H9 (cell line): ENCODE results near the gene PPM1H. TPM values are rescaled to one million over a fixed set of nuclear protein-coding genes. Genes with fewer than 3 reads are reported as not detected.

Experiments
- DNase-seq: peaks from one replicate; pipeline ENCODE4 v3.0.0-alpha.2; 2017
- H2AFZ ChIP-seq: one replicate; pipeline ENCODE4 v1.6.1; 2013; ENCODE audit warnings: mild to moderate bottlenecking, low read length, control low read depth, moderate library complexity
- H2AK5ac ChIP-seq: 2 replicates; pipeline ENCODE4 v1.6.1; 2013; ENCODE audit warnings: low read length, control low read depth, mixed read lengths; ENCODE audit not compliant: insufficient read length
- H2BK120ac ChIP-seq: one replicate; pipeline ENCODE4 v1.6.1; 2013; ENCODE audit warnings: low read depth, mild to moderate bottlenecking, low read length, control low read depth, inconsistent platforms; ENCODE audit not compliant: poor library complexity, severe bottlenecking
- H2BK12ac ChIP-seq: 2 replicates; pipeline ENCODE4 v1.6.1; 2013; ENCODE audit warnings: low read length, control low read depth, mixed read lengths, low read depth; ENCODE audit not compliant: insufficient read length
- H2BK15ac ChIP-seq: 2 replicates; pipeline ENCODE4 v1.6.1; 2013; ENCODE audit warnings: low read depth, low read length, control low read depth
- H2BK20ac ChIP-seq: one replicate; pipeline ENCODE4 v1.6.1; 2013; ENCODE audit warnings: low read depth, mild to moderate bottlenecking, low read length, control low read depth, inconsistent platforms; ENCODE audit not compliant: poor library complexity, severe bottlenecking
- H2BK5ac ChIP-seq: 2 replicates; pipeline ENCODE4 v1.6.1; 2013; ENCODE audit warnings: low read length, control low read depth, mixed read lengths; ENCODE audit not compliant: insufficient read length
- H3K14ac ChIP-seq: 2 replicates; pipeline ENCODE4 v1.6.1; 2013; ENCODE audit warnings: low read length, control low read depth; ENCODE audit not compliant: insufficient read depth
- H3K18ac ChIP-seq: 2 replicates; pipeline ENCODE4 v1.6.1; 2013; ENCODE audit warnings: low read depth, mild to moderate bottlenecking, mixed read lengths, low read length, control low read depth; ENCODE audit not compliant: insufficient read length
- H3K23ac ChIP-seq: 2 replicates; pipeline ENCODE4 v1.6.1; 2013; ENCODE audit warnings: low read length, control low read depth, mixed read lengths, low read depth; ENCODE audit not compliant: insufficient read length
- H3K23me2 ChIP-seq: 2 replicates; pipeline ENCODE4 v1.6.1; 2013; ENCODE audit warnings: low read depth, mild to moderate bottlenecking, mixed read lengths, low read length, control low read depth; ENCODE audit not compliant: insufficient read length, poor library complexity, severe bottlenecking
- H3K27ac ChIP-seq: 2 replicates; pipeline ENCODE4 v1.5.1; 2013; ENCODE audit warnings: low read length, control low read depth, mixed read lengths, low read depth; ENCODE audit not compliant: insufficient read length
- H3K27me3 ChIP-seq: 2 replicates; pipeline ENCODE4 v1.6.1; 2013; ENCODE audit warnings: low read length, control low read depth, inconsistent platforms; ENCODE audit not compliant: insufficient read depth
- H3K4ac ChIP-seq: 2 replicates; pipeline ENCODE4 v1.6.1; 2013; ENCODE audit warnings: low read depth, mild to moderate bottlenecking, control low read depth, inconsistent platforms, low read length, moderate library complexity
- H3K4me1 ChIP-seq: 2 replicates; pipeline ENCODE4 v1.6.1; 2013; ENCODE audit warnings: low read length, control low read depth, inconsistent platforms; ENCODE audit not compliant: insufficient read depth
- H3K4me2 ChIP-seq: 2 replicates; pipeline ENCODE4 v1.6.1; 2013; ENCODE audit warnings: low read length, control low read depth, mixed read lengths; ENCODE audit not compliant: insufficient read length, insufficient read depth
- H3K56ac ChIP-seq: 2 replicates; pipeline ENCODE4 v1.6.1; 2013; ENCODE audit warnings: low read depth, mild to moderate bottlenecking, mixed read lengths, low read length, control low read depth; ENCODE audit not compliant: insufficient read length
- H3K79me1 ChIP-seq: 2 replicates; pipeline ENCODE4 v1.6.1; 2013; ENCODE audit warnings: low read depth, mild to moderate bottlenecking, moderate library complexity, low read length, control low read depth, inconsistent platforms; ENCODE audit not compliant: insufficient read depth, poor library complexity, severe bottlenecking
- H3K79me2 ChIP-seq: 2 replicates; pipeline ENCODE4 v1.6.1; 2013; ENCODE audit warnings: low read length, control low read depth, inconsistent platforms; ENCODE audit not compliant: insufficient read depth
- H3K9ac ChIP-seq: 2 replicates; pipeline ENCODE4 v1.6.1; 2013; ENCODE audit warnings: low read length, control low read depth, mixed read lengths; ENCODE audit not compliant: insufficient read length; ENCODE audit errors: extremely low read depth
- H3K9me3 ChIP-seq: one replicate; pipeline ENCODE4 v1.6.1; 2013; ENCODE audit warnings: low read depth, low read length, inconsistent platforms; ENCODE audit not compliant: control insufficient read depth
- H3T11ph ChIP-seq: one replicate; pipeline ENCODE4 v1.6.1; 2013; ENCODE audit warnings: mild to moderate bottlenecking, low read length, control low read depth, inconsistent platforms
- H4K20me1 ChIP-seq: one replicate; pipeline ENCODE4 v1.6.1; 2013; ENCODE audit not compliant: control insufficient read depth, insufficient read length, insufficient read depth
- H4K5ac ChIP-seq: 2 replicates; pipeline ENCODE4 v1.6.1; 2013; ENCODE audit warnings: low read depth, mild to moderate bottlenecking, mixed read lengths, low read length, control low read depth; ENCODE audit not compliant: insufficient read length
- H4K8ac ChIP-seq: replicated peaks from 2 replicates; pipeline ENCODE4 v1.6.1; 2013; ENCODE audit warnings: low read length, control low read depth, mixed read lengths, low read depth; ENCODE audit not compliant: insufficient read length
- H4K91ac ChIP-seq: 2 replicates; pipeline ENCODE4 v1.6.1; 2013; ENCODE audit warnings: low read depth, mild to moderate bottlenecking, moderate library complexity, mixed read lengths, low read length, control low read depth; ENCODE audit not compliant: insufficient read length
- H3K27ac Mint-ChIP-seq, 3 experiments: 2 replicates in 2 of 3; 3 replicates in 1 of 3; pipeline ENCODE4 v1.8.0; 2020 to 2021; ENCODE audit warnings: mixed read lengths in 3 of 3, mild to moderate bottlenecking in 1 of 3, moderate library complexity in 1 of 3
- H3K27me3 Mint-ChIP-seq: 2 replicates; pipeline ENCODE4 v1.8.0; 2021; ENCODE audit warnings: low read depth, mild to moderate bottlenecking, moderate library complexity, mixed read lengths
- H3K36me3 Mint-ChIP-seq, 3 experiments: 2 replicates in 2 of 3; 3 replicates in 1 of 3; pipeline ENCODE4 v1.8.0; 2020 to 2021; ENCODE audit warnings: low read depth in 3 of 3, mixed read lengths in 3 of 3; ENCODE audit not compliant: insufficient read depth in 1 of 3
- H3K4me1 Mint-ChIP-seq, 2 experiments: 2 replicates each; pipeline ENCODE4 v1.8.0; 2020; ENCODE audit warnings: mixed read lengths in 2 of 2
- H3K4me3 Mint-ChIP-seq, 2 experiments: 2 replicates in 1 of 2; 3 replicates in 1 of 2; pipeline ENCODE4 v1.8.0; 2020 to 2021; ENCODE audit warnings: mild to moderate bottlenecking in 2 of 2, mixed read lengths in 2 of 2, moderate library complexity in 1 of 2
- H3K9me3 Mint-ChIP-seq, 2 experiments: 2 replicates in 1 of 2; 3 replicates in 1 of 2; pipeline ENCODE4 v1.8.0; 2020; ENCODE audit warnings: mild to moderate bottlenecking in 2 of 2, mixed read lengths in 2 of 2, moderate library complexity in 1 of 2
- CTCF ChIP-seq: fragments of 200-600 bp; sonication (generic); conservative IDR thresholded peaks from 3 replicates; pipeline ENCODE4 v1.8.0; 2021; ENCODE audit warnings: antibody characterized with exemption, mild to moderate bottlenecking
- WGBS: extraction: QIAGEN DNeasy Blood & Tissue Kit; methylation state at CpG from one replicate; pipeline ENCODE4 v1.1.7; 2013; ENCODE audit warnings: missing lambda C conversion rate, low lambda C conversion rate, mixed read lengths; ENCODE audit not compliant: insufficient read length; ENCODE audit errors: extremely low coverage; 5-methylcytosine and 5-hydroxymethylcytosine counted together
- total RNA-seq: library from RNA; stranded (reverse); gene quantifications from 2 replicates; pipeline ENCODE4 v1.2.1, GENCODE V29; 2021

PPM1H gene
- total RNA-seq, 1 experiment from 2014 or later = 22.1 TPM

GRCh38 chr12:62814243-62814642 lies 120.7 kb downstream of the PPM1H start:
- Mint-ChIP-seq H3K4me1 (peaks cover 14 to 16% of the 10 kb centered on the region in 2 experiments), H3K4me3 (no peak overlapping the region), H3K36me3 (no peaks in the 10 kb centered on the region), H3K9me3 (no peaks in the 10 kb centered on the region), H3K27me3 (no peaks in the 10 kb centered on the region), H3K27ac (no peak overlapping the region)
- Histone ChIP-seq H3K27me3 (no peaks in the 10 kb centered on the region), H2BK12ac (no peak overlapping the region), H3T11ph (no peak overlapping the region), H2BK15ac (no peak overlapping the region), H3K79me1 (no peaks in the 10 kb centered on the region), H4K20me1 (no peaks in the 10 kb centered on the region), H3K9me3 (no peaks in the 10 kb centered on the region), H3K23ac (no peak overlapping the region), H2BK5ac (no peak overlapping the region), H3K18ac (no peak overlapping the region), H2AK5ac (no peak overlapping the region), H4K5ac (no peak overlapping the region), H3K4me1 (peaks cover 4% of the 10 kb centered on the region; the same call in 1 of the 2 replicates), H3K27ac (no peak overlapping the region), H3K4me2 (no peak overlapping the region), H2BK20ac (no peak overlapping the region), H3K79me2 (no peaks in the 10 kb centered on the region), H4K91ac (no peak overlapping the region), H3K56ac (no peak overlapping the region), H3K14ac (no peak overlapping the region), H3K4ac (no peak overlapping the region), H2BK120ac (no peak overlapping the region), H3K23me2 (no peaks in the 10 kb centered on the region), H2AFZ (no peak overlapping the region), H4K8ac (no peak overlapping the region), H3K9ac (no peak overlapping the region)
- DNase-seq = no peak
- no CpG with 5 or more reads among the region's 3 CpGs for WGBS
- TF ChIP-seq CTCF = no peak
